HG03025 (cell line): ENCODE measurements around the gene LIN28A.
"Not testable (repeated sequence)": the region's sequence is repeated elsewhere in the genome, so short reads cannot be mapped to it uniquely, and the experiment has no call there.

Experiments
- ATAC-seq: cut with Tn5 transposase; IDR thresholded peaks from one replicate; pipeline ENCODE4 v1.9.1; 2021; ENCODE audit warnings: mild to moderate bottlenecking, moderate library complexity; ENCODE audit not compliant: unreplicated experiment, low FRiP score

LIN28A gene

DNA sequence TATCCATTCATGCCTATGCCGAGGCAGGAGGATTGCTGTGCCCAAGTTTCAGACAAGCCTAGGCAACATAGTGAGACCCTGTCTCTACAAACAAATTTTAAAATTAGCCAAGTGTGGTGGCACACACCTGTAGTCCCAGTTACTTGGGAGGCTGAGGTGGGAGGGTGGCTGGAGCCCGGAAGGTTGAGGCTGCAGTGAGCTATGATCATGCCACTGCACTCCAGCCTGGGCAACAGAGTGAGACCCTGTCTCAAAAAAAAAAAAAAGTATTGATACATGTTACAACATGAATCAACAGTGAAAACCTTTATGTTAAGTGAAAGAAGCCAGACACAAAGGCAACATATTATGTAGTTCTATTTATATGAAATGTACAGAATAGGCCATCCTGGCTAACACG, 25.6 kb upstream of the LIN28A start:
- ATAC-seq, result not testable (repeated sequence)

DNA sequence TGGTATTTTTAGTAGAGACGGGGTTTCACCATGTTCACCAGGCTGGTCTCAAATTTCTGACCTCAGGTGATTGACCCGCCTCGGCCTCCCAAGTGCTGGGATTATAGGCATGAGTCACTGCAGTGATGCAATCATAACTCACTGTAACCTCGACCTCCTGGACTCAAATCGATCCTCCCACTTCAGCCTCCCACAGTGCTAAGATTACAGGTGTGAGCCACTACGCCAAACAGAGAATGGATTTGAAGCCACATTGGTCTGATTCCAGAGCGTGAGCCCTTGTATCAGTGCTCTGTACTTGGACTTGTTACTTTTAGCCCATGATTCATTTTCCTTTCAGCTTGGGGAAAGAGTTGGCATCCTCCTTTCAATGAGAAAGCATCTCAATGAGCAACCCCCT, 23.2 kb upstream of the LIN28A start:
- ATAC-seq, result no peak

- ATAC-seq, result no peak
Observed at GRCh38 chr1:26388791-26389445, 21.7 kb upstream of the LIN28A start.

- ATAC-seq, result no peak
Observed at GRCh38 chr1:26389604-26390247, 20.9 kb upstream of the LIN28A start.

- ATAC-seq, result no peak
Observed at GRCh38 chr1:26391450-26391849, 19.2 kb upstream of the LIN28A start.

DNA sequence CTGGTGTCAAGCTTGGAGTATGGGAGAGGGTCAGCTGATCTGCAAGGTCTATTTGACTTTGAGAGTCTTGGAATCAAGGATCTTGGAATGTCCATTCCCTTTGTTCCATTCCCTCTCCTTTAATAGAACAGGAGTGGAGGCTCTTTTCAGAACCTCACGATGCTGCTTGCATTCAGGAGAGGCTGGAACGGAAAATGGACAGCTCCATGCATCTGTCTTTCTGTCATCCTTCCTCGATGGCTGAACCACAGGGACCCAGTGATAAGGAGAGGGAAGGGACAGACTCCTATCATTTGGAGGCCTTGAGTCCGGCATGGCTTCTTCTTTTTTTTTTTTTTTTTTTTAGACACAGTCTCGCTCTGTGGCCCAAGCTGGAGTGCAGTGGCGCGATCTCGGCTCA, 14.9 kb upstream of the LIN28A start:
- no peak for ATAC-seq

DNA sequence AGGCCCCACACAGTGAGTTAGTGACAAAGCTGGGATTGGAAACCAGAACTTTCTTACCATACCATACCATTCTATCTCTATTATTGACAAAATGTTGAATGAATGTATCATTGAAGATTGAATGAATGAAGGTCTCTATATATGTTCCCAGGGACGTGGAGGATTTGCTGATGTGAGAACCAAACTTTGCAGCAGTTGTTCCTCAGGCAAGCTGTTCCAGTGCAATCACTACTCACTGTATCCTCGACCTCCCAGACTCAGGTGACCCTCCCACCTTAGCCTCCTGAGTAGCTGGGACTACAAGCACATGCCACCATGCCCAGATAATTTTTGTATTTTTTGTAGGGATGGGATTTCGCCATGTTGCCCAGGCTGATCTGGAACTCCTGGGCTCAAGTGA, 11.6 kb upstream of the LIN28A start:
- ATAC-seq, result no peak

GRCh38 chr1:26401891-26402290, 8.7 kb upstream of the LIN28A start:
- ATAC-seq, result no peak

GRCh38 chr1:26403656-26404055, 7.0 kb upstream of the LIN28A start:
- ATAC-seq, result no peak

- no peak for ATAC-seq
Observed at GRCh38 chr1:26404641-26405040, 6.0 kb upstream of the LIN28A start.

DNA sequence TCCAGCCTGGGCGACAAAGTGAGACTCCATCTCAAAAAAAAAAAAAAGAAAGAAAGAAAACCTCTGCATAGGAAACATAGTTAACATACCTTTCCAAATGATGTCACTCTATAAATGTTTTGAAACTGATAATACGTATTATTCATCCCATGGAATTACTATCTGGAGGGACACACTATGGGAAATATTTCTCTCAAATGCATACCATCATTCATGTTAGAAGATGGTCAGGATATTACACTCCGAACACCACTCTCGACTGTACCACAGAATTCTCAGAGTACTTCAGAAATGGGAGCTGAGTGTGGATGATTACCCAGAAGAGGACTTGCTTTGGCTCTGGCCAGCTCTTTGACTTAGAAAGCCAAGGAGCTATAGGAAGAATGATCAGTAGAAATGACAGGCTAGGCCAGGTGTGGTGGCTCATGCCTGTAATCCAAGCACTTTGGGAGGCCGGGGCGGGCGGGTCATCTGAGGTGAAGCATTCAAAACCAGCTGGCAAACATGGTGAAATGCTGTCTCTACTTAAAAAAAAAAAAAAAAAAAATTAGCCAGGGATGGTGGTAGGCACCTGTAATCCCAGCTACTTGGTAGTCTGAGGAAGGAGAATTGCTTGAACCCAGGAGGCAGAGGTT, 5.2 kb upstream of the LIN28A start:
- ATAC-seq, result no peak

DNA sequence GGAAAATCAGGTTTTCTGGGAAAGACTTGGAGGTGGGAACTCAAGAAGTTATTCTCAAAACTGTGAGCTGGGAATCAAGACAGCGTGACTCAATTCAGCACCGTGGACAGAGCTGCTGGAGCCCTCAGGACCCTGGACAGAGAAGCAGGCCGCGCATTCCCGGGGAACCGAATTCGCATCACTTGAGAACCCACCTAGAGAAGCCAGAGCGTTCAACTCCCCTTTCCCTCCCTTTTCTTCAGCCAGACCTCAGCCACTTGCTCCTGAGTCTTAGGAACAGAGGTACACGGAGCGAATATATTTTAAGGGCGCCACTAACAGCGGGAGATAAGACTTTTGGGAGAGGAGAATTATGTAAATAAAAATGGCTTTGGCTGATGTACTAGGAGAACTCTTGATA, 2.0 kb upstream of the LIN28A start:
- ATAC-seq, result no peak

GRCh38 chr1:26409191-26409807, 1.3 kb upstream of the LIN28A start:
- no peak for ATAC-seq

DNA sequence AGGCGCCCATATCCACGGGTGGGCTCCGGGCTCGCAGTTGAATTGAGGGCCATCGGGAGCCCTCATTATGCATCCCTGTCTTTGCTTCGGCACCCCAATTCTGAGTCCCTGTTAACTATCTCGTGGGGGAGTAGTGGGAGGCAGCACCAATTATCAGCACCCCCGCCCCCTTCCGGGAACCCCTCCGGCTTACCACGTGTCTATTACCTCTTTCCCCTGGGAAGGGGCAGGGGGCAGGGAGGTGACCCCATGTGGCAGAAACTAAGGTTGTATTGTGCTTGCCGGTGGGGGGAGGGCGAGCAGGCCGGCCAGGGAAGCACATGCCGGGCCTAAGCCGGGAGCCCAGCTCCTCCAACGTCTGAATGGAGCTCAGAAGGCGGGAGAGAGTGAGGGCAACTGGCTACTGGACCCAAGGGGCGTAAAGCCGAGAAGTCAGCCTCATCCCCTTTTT, 1.0 kb downstream of the LIN28A start:
- no peak for ATAC-seq

- ATAC-seq, result no peak
Observed at GRCh38 chr1:26412180-26412840, 1.7 kb downstream of the LIN28A start.

DNA sequence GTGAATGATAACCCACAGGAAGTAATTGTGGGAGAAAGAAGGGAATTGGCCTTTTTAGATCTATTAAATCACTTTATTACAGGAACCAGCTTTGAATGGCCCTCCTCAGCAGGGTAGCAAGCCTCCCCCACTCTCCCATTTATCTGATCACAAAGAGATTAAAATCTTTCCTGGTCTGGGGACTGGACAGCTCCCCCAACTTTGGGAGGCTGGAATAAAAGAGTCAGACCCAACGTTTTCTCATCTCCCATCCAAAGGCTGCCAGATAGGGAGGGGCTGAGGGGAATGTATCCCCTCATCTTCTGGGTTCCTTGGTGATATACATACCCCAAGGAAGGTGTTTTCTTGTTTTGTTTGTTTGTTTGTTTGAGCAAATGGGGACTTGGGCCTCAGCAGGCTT, 2.4 kb downstream of the LIN28A start:
- ATAC-seq, result no peak

DNA sequence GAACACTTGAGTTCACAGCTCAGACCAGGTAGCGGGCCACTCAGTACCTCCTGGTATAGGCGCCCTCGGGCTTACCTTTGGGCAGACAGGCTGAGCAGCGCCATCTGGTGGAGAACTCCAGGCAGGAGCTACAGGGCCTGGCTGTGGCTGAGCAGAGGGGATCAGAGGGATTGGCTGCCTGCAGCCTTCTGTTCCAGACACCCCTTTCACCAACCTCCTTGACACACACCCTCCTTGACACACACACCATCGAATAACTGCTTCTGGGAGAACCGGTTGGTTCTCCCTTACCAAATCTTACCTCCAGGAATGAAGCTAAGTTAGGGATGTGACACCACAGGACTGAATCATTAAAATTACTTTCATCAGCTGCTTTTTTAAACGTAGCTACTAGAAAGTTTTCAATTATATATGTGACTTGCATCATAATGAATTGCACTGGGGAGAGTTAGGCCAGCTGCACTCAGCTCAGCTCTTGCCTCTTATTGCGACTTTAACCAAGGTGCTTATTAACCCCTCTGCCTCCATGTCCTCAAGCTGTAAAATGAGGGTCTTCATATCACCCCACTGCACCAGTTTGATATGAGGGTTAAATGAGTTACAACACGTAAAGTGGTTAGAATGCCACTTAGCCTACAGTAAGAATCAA, 6.6 kb downstream of the LIN28A start:
- ATAC-seq, result no peak

- no peak for ATAC-seq
Observed at GRCh38 chr1:26418865-26419349, 8.3 kb downstream of the LIN28A start.

- no peak for ATAC-seq
Observed at GRCh38 chr1:26419494-26419893, 8.9 kb downstream of the LIN28A start.

DNA sequence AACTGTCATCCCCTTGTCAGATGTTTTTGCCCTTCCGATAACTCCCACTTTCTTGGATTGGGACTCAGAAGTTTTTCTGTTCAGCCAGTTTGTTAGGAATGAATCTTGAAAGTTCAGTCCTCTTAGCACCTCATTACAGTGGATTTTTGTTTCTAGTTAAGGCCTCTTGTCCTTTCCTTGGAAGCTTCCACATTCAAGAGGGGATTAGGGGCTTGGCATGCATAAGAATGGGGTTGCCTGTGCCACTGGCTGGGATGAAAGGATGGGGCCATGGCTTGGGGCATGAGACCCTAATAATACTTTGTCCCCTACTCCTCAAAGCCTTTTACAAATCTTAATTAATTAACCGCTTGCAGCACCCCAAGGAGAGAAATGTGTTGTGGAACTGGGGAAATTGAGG, 19.1 kb downstream of the LIN28A start:
- ATAC-seq, result no peak
